SIG-M5 treated with dmso at 0.1 percent for 504 hours (cell line): ENCODE results near the gene SH3PXD2A.
A peak's percentile ranks its signal among the peaks of the same experiment; 100 is the strongest.
"Not testable (repeated sequence)": the region's sequence is repeated elsewhere in the genome, so short reads cannot be mapped to it uniquely, and the experiment has no call there.

Source experiments
- DNase-seq: peaks from one replicate; lab custom pipeline; 2025; ENCODE audit not compliant: unreplicated experiment; lab: John Stamatoyannopoulos, UW

Gene SH3PXD2A

GRCh38 chr10:103793920-103794883 is 61.2 kb downstream of the SH3PXD2A start:
- peak; percentile 23 for DNase-seq

- DNase-seq: no peak
Measured at GRCh38 chr10:103793429-103793828, 61.9 kb downstream of the SH3PXD2A start.

- no peak for DNase-seq
Measured at GRCh38 chr10:103792547-103792946, 62.8 kb downstream of the SH3PXD2A start.

GRCh38 chr10:103791858-103792257 is 63.5 kb downstream of the SH3PXD2A start:
- DNase-seq: no peak

- DNase-seq: no peak
Measured at GRCh38 chr10:103791291-103791690, 64.1 kb downstream of the SH3PXD2A start.

- no peak for DNase-seq
Measured at GRCh38 chr10:103790580-103790979, 64.8 kb downstream of the SH3PXD2A start.

- peak; percentile 14 for DNase-seq
Measured at GRCh38 chr10:103789771-103790201, 65.6 kb downstream of the SH3PXD2A start.

- no peak for DNase-seq
Measured at GRCh38 chr10:103789161-103789560, 66.2 kb downstream of the SH3PXD2A start.

- DNase-seq: no peak
Measured at GRCh38 chr10:103787331-103787730, 68.0 kb downstream of the SH3PXD2A start.

- no peak for DNase-seq
Measured at GRCh38 chr10:103786020-103786419, 69.4 kb downstream of the SH3PXD2A start.

- DNase-seq: no peak
Measured at GRCh38 chr10:103784723-103785418, 70.5 kb downstream of the SH3PXD2A start.

- DNase-seq: no peak
Measured at GRCh38 chr10:103784089-103784488, 71.3 kb downstream of the SH3PXD2A start.

- no peak for DNase-seq
Measured at GRCh38 chr10:103783681-103784080, 71.7 kb downstream of the SH3PXD2A start.

- DNase-seq: peak; percentile 33
Measured at GRCh38 chr10:103781329-103782061, 73.9 kb downstream of the SH3PXD2A start.

- no peak for DNase-seq
Measured at GRCh38 chr10:103780242-103781149, 74.9 kb downstream of the SH3PXD2A start.

- no peak for DNase-seq
Measured at GRCh38 chr10:103778358-103779139, 76.8 kb downstream of the SH3PXD2A start.

- DNase-seq: no peak
Measured at GRCh38 chr10:103776878-103777591, 78.3 kb downstream of the SH3PXD2A start.

GRCh38 chr10:103775776-103776175 is 79.6 kb downstream of the SH3PXD2A start:
- no peak for DNase-seq

GRCh38 chr10:103772846-103773245 is 82.5 kb downstream of the SH3PXD2A start:
- not testable (repeated sequence) for DNase-seq
